HG02623 (cell line): ENCODE data around the gene AP1G1.
A peak's percentile ranks its signal among the peaks of the same experiment; 100 is the strongest.

Experiments used
- ATAC-seq: cut with Tn5 transposase; IDR thresholded peaks from one replicate; pipeline ENCODE4 v1.9.1; 2021; ENCODE audit warnings: moderate library complexity; ENCODE audit not compliant: unreplicated experiment

Gene AP1G1

GRCh38 chr16:71762186-71762585 lies 46.4 kb downstream of the AP1G1 start:
- ATAC-seq, result no peak

GRCh38 chr16:71761097-71761496 lies 47.5 kb downstream of the AP1G1 start:
- no peak for ATAC-seq

GRCh38 chr16:71758293-71758760 lies 50.3 kb downstream of the AP1G1 start:
- no peak for ATAC-seq

- ATAC-seq, result no peak
These were observed 54.0 kb downstream of the AP1G1 start for GRCh38 chr16:71754652-71755051.

DNA sequence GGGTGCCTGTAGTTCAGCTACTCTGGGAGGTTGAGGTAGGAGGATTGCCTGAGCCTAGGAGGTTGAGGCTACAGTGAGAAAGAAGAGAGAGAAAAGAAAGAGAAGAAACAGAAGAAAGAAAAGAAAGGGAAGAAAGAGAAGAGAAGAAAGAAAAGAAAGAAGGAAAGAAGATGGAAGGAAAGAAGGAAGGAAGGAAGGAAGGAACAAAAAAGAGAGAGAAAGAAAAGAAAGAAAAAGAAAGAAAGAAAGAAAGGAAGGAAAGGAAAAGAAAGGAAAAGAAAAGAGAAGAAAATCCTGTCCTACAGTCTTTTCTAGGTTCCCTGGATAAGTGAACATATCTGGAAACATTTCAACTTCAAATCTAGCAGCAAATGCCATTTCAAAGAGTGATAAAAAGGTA lies 54.5 kb downstream of the AP1G1 start:
- ATAC-seq, result no peak

- no peak for ATAC-seq
These were observed 60.4 kb downstream of the AP1G1 start for GRCh38 chr16:71748226-71748625.

DNA sequence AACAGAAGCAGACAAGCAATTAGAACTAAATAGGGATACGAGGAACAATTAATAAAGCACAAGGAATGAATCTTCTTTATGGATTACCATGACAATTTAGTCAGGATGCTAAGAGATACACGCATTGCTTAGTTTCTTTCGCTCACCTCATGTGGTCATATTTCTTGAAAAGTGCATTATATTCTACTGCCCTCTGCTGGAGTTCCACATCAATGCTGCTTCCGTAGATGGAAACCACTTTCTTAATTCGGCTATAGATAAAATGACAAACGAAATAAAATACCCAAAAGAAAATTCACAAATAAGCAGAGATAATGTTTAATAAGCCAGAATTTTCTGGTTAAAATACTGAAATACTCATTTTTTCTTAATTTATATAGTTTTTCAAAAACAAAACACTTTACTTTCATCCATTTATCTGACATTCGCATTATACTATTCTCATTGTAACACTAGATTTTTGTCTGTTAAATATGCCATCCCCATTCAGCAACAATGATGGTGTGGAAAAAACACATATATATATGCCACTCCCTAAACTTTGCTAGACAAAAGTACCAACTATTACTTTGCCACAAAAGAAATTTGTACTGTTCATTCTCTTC lies 62.1 kb downstream of the AP1G1 start:
- no peak for ATAC-seq

DNA sequence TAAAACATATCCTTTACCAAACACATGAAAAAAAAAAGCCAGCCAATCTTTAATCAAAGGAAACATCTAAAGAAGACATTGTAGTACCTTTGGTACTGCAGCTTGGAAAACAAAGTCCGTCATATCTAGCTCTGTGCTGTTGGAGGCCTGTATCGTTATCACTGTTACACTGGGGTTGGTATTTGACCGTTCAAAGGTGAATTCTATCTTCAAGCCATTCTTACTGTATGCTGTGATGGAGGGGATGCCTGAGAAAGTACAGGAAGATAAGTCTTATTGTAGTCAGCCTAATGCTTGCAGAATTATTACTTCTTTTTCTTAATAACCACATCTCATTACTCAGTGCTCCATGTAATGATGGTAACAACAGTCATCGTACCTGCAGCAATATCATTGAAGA lies 69.8 kb downstream of the AP1G1 start:
- ATAC-seq, result no peak

DNA sequence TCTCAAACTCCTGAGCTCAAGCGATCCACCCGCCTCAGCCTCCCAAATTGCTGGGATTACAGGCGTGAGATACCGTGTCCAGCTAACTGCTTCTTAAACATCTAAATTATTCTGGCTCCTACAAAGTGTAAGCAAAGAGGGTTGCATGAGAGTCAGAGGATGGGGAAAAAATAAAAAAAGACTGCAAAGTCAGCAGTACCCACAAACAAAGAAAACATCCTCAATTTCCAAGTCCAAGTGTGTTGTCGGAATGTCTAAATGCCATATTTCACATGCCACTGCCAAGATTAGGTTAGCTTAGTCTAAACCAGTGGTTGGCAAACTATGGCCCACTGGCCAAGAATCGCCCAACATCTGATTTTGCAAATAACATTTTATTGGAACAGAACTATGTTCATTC lies 71.1 kb downstream of the AP1G1 start:
- no peak for ATAC-seq

DNA sequence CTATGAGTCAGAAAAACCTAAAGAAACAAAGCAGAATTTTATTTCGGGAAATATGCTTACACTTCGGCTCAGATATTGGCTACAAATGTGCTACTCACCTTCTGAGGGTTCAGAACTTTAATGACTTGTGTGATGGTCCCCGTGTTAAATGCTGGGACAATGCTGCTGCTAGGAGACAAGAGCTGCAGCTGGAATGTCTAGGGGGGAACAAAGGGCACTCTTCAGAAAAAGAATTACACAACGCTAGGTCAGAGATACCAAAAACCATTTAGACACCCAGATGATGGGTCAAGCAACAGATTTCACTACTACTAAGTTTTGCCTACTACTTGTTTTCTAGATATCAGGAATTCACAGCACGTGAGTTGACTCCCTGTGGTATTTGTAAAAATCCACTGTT lies 74.1 kb downstream of the AP1G1 start:
- ATAC-seq, result no peak

- no peak for ATAC-seq
These were observed 76.0 kb downstream of the AP1G1 start for GRCh38 chr16:71732587-71732986.

GRCh38 chr16:71727551-71728324 lies 80.9 kb downstream of the AP1G1 start:
- no peak for ATAC-seq

- ATAC-seq, result no peak
These were observed 81.9 kb downstream of the AP1G1 start for GRCh38 chr16:71726476-71727315.

- ATAC-seq, result no peak
These were observed 84.3 kb downstream of the AP1G1 start, which contains the start of gene PHLPP2 for GRCh38 chr16:71724320-71724751. Gene PHLPP2, minus strand, starts transcription at chr16:71724701. Its CDS starts 9,906 bp downstream, at chr16:71714795.

- ATAC-seq, result peak; percentile 69
These were observed 84.9 kb downstream of the AP1G1 start for GRCh38 chr16:71723537-71724319.

- peak; percentile 30 for ATAC-seq
These were observed 85.7 kb downstream of the AP1G1 start for GRCh38 chr16:71722801-71723536.

DNA sequence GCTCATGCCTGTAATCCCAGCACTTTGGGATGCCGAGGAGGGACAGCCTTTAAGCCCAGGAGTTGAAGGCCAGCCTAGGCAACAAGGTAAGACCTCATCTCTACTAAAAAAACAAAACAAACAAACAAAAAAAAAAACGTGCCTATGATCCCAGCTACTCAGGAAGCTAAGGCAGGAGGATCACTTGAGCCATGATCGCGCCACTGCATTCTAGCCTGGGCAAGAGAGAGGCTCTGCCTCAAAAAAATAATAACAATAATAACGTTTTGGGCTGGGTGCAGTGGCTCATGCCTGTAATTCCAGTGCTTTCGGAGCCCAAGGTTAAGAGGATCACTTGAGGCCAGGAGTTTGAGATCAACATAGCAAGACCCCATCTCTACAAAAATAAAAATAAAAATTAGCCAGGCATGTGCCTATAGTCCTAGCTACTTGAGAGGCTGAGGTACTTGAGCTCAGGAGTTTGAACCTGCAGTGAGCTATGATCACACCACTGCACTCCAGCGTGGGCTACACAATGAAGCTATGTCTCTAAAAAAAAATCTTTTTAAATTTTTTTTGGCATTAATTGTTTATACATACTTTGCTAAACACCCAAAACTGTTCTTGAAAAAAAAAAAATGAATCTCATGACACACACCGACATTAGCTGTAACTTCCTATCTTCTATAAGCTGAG lies 87.4 kb downstream of the AP1G1 start:
- ATAC-seq, result no peak

DNA sequence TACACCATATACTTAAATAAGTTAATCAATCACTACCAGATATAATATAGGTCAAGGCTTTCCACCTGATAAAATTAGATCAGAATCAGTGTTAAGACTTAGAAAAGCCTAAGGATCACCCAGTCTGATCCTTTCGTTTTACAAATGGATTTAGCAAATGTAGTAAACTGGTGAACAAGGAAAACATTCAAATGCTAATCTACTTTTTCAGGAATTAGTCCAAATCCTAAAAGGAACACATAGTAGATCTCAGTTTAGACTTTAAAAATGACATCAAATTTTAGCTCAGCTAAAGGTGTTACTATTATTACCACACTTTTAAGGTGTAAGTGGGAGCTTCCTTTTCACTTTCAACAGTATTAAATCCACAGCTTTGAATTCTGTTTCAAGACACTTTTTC lies 96.1 kb downstream of the AP1G1 start:
- ATAC-seq, result no peak

DNA sequence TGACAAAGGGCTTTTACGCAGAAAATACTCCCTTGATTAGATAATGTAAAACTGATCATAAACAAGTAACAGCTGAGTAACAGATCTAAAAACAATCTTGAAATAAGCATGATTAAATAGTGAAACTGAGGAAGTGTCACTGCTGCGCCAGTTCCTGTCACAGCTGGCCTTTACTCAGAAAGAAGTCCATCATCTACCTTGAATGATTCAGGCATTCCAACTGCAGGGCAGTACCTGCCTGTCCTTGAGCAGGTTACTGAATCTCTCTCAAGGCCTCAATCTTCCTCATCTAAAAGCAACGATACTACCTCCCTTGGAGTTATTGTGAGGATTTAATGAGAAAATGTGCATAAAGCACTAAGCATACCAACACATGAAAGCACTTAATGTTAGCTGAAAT lies 96.8 kb downstream of the AP1G1 start:
- no peak for ATAC-seq
